Panc1 (cell line): ENCODE data around the gene FBXL19.

Experiments used
- POLR2AphosphoS5 ChIP-seq: IDR thresholded peaks from 2 replicates; pipeline ENCODE4 v1.6.1; 2012; ENCODE audit warnings: mild to moderate bottlenecking, low read depth, low read length, moderate library complexity
- SIN3A ChIP-seq: IDR thresholded peaks from 2 replicates; pipeline ENCODE4 v1.6.1; 2012; ENCODE audit warnings: low read depth, mild to moderate bottlenecking, low read length, moderate library complexity, borderline replicate concordance; ENCODE audit not compliant: insufficient read depth
- TF ChIP-seq, protein P1 (sequence below), 2 experiments: IDR thresholded peaks; 2 replicates each; pipeline ENCODE4 v1.6.1; 2011 to 2012; ENCODE audit warnings: low read depth in 2 of 2, control low read depth in 1 of 2, low read length in 1 of 2, mild to moderate bottlenecking in 1 of 2, moderate library complexity in 1 of 2; ENCODE audit not compliant: insufficient read depth in 1 of 2
- TF ChIP-seq, protein P2 (sequence below): fragments of 450-650 bp; IDR thresholded peaks from 2 replicates; pipeline ENCODE4 v1.5.1; 2017; ENCODE audit warnings: mild to moderate bottlenecking

DNA sequence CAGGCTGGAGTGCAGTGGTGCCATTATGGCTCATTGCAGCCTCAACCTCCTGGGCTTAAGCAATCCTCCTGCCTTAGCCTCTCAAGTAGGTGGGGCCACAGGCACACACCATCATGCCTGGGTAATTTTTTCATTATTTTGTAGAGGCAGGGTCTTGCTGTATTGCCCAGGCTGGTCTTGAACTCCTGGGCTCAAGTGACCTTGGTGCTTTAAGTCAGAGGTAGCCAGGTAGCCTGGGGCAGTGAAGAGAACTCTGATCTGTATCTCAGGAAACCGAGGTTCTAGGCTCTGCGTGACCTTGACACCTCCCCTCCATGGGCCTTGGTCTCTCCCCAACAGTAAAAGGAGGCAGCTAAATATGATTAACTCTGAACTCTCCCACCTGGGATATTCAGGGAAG lies 23.6 kb upstream of the FBXL19 start:
- no peak for TF ChIP-seq POLR2AphosphoS5
- no peak for TF ChIP-seq SIN3A
- TF ChIP-seq, protein P1, sequence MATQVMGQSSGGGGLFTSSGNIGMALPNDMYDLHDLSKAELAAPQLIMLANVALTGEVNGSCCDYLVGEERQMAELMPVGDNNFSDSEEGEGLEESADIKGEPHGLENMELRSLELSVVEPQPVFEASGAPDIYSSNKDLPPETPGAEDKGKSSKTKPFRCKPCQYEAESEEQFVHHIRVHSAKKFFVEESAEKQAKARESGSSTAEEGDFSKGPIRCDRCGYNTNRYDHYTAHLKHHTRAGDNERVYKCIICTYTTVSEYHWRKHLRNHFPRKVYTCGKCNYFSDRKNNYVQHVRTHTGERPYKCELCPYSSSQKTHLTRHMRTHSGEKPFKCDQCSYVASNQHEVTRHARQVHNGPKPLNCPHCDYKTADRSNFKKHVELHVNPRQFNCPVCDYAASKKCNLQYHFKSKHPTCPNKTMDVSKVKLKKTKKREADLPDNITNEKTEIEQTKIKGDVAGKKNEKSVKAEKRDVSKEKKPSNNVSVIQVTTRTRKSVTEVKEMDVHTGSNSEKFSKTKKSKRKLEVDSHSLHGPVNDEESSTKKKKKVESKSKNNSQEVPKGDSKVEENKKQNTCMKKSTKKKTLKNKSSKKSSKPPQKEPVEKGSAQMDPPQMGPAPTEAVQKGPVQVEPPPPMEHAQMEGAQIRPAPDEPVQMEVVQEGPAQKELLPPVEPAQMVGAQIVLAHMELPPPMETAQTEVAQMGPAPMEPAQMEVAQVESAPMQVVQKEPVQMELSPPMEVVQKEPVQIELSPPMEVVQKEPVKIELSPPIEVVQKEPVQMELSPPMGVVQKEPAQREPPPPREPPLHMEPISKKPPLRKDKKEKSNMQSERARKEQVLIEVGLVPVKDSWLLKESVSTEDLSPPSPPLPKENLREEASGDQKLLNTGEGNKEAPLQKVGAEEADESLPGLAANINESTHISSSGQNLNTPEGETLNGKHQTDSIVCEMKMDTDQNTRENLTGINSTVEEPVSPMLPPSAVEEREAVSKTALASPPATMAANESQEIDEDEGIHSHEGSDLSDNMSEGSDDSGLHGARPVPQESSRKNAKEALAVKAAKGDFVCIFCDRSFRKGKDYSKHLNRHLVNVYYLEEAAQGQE (IDR thresholded peaks at IDR 0.05; ENCODE audit: insufficient read depth in 1 of 2, low read depth in 2 of 2, low read length in 1 of 2), result no peak
- TF ChIP-seq, protein P2, sequence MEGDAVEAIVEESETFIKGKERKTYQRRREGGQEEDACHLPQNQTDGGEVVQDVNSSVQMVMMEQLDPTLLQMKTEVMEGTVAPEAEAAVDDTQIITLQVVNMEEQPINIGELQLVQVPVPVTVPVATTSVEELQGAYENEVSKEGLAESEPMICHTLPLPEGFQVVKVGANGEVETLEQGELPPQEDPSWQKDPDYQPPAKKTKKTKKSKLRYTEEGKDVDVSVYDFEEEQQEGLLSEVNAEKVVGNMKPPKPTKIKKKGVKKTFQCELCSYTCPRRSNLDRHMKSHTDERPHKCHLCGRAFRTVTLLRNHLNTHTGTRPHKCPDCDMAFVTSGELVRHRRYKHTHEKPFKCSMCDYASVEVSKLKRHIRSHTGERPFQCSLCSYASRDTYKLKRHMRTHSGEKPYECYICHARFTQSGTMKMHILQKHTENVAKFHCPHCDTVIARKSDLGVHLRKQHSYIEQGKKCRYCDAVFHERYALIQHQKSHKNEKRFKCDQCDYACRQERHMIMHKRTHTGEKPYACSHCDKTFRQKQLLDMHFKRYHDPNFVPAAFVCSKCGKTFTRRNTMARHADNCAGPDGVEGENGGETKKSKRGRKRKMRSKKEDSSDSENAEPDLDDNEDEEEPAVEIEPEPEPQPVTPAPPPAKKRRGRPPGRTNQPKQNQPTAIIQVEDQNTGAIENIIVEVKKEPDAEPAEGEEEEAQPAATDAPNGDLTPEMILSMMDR, result no peak
